ENCODE data around the gene INS. TPM values are rescaled to one million over a fixed set of nuclear protein-coding genes. Genes with fewer than 3 reads are reported as not detected.
A peak's percentile ranks its signal among the peaks of the same experiment; 100 is the strongest.

Gene INS
- total and polyA plus RNA-seq, 4 donors: 0.16 to 0.37 TPM; not detected in 2

- H3K27me3 ChIP-seq (ENCODE audit: control insufficient read depth in 4 of 4, insufficient read depth in 4 of 4, low read length in 3 of 4): no peaks in the 10 kb centered on the region
These were observed 31.7 kb downstream of the INS start for GRCh38 chr11:2129308-2129698.

More at GRCh38 chr11:2129308-2129698, 31.7 kb downstream of the INS start:
- TF ChIP-seq CTCF (IDR thresholded peaks at IDR 0.05; ENCODE audit: low read depth, low read length, missing input control): no peak
- TF ChIP-seq HNF4G (IDR thresholded peaks at IDR 0.05): no peak
- no peak for TF ChIP-seq GABPA (IDR thresholded peaks at IDR 0.05 in 1 of 2, conservative IDR thresholded peaks at IDR 0.05 in 1 of 2)
- no peak for TF ChIP-seq HNF4A (conservative IDR thresholded peaks at IDR 0.05)
- no peak for TF ChIP-seq SP1 (IDR thresholded peaks at IDR 0.05)
- TF ChIP-seq FOXA2 (IDR thresholded peaks at IDR 0.05): no peak
- TF ChIP-seq TAF1 (conservative IDR thresholded peaks at IDR 0.05): no peak
- no peak for TF ChIP-seq YY1 (IDR thresholded peaks at IDR 0.05)
- no peak for TF ChIP-seq EGR1 (IDR thresholded peaks at IDR 0.05; ENCODE audit: low read depth in 2 of 2)
- no peak for TF ChIP-seq MAX (IDR thresholded peaks at IDR 0.05)
- TF ChIP-seq REST (IDR thresholded peaks at IDR 0.05): no peak
- no peak for TF ChIP-seq RXRA (IDR thresholded peaks at IDR 0.05)
- TF ChIP-seq FOXA1 (IDR thresholded peaks at IDR 0.05): no peak
- no peak for TF ChIP-seq ZBTB33 (IDR thresholded peaks at IDR 0.05)
- no peak for TF ChIP-seq JUND (IDR thresholded peaks at IDR 0.05)
- TF ChIP-seq ATF3 (IDR thresholded peaks at IDR 0.05): no peak
- TF ChIP-seq NR2F2 (IDR thresholded peaks at IDR 0.05): no peak
- TF ChIP-seq RAD21 (IDR thresholded peaks at IDR 0.05): no peak
- Histone ChIP-seq H3K9me3 (ENCODE audit: control insufficient read depth in 4 of 4, low read length in 3 of 4) (no peaks in the 10 kb centered on the region), H3K27ac (ENCODE audit: low read depth in 1 of 2, low read length in 2 of 2) (no peak overlapping the region), H3K9ac (ENCODE audit: low read depth in 1 of 2, low read length in 2 of 2) (no peak overlapping the region), H3K4me1 (ENCODE audit: control insufficient read depth in 4 of 4, insufficient read depth in 4 of 4, low read length in 3 of 4) (peaks cover 0 to 16% (median 9%) of the 10 kb centered on the region in 4 donors), H3K4me3 (ENCODE audit: low read depth in 1 of 3, low read length in 3 of 3) (no peak overlapping the region), H3K36me3 (ENCODE audit: control insufficient read depth in 4 of 4, insufficient read depth in 3 of 4, low read depth in 1 of 4, low read length in 3 of 4) (peaks cover 5 to 26% (median 21%) of the 10 kb centered on the region in 4 donors)
- 90% methylated on average over 17 of the region's 17 CpGs for WGBS
- peak; percentile 61 for DNase-seq (ENCODE audit: low spot score)

Data from liver (tissue), 9 donors.